ENCODE data around the gene BIVM. TPM values are rescaled to one million over a fixed set of nuclear protein-coding genes. Genes with fewer than 3 reads are reported as not detected.

The BIVM gene
- total RNA-seq, 2 experiments from 2014 or later, result 3.4 to 4.3 TPM

- peaks cover 87% of the 10 kb centered on the region for H3K36me3 ChIP-seq (ENCODE audit: insufficient read depth, low read length)
- Mint-ChIP-seq H3K27me3 (no peaks in the 10 kb centered on the region), H3K4me3 (no peak overlapping the region), H3K4me1 (ENCODE audit: low read depth) (peaks cover 24% of the 10 kb centered on the region), H3K9me3 (no peaks in the 10 kb centered on the region), H3K27ac (peak overlapping the region; percentile 47), H3K36me3 (ENCODE audit: low read depth) (peaks cover 93% of the 10 kb centered on the region)
- no peaks in the 10 kb centered on the region for H3K27me3 ChIP-seq (ENCODE audit: control insufficient read depth in 1 of 2, insufficient read depth in 2 of 2, low read length in 2 of 2)
- CTCF ChIA-PET, result interaction anchor here (0.6 to 1.7 kb wide), 10 partner anchors 9 to 280 kb away, joined by 3 to 9 read pairs (median 4); partner anchors contain the start of gene ERCC5
- intact Hi-C loops (cut with DNase I, micrococcal nuclease), result no loop called here
- H3K9me3 ChIP-seq (ENCODE audit: control insufficient read depth in 1 of 2, insufficient read depth in 1 of 2, low read length in 2 of 2), result no peaks in the 10 kb centered on the region
- POLR2A ChIA-PET, result interaction anchor here (1.2 to 1.3 kb wide), 3 partner anchors 25 to 279 kb away, joined by 3 to 8 read pairs (median 4); partner anchors contain the start of genes ERCC5 and TEX30
- no peak overlapping the region for H3K4me3 ChIP-seq (ENCODE audit: low read length)
- peaks cover 12% of the 10 kb centered on the region for H3K4me1 ChIP-seq (ENCODE audit: insufficient read depth, low read length)
- ATAC-seq (ENCODE audit: poor library complexity) (peak; percentile 84), DNase-seq (peak; percentile 9 to 72 (median 30))
- no peak overlapping the region for H3K27ac ChIP-seq (ENCODE audit: low read depth in 1 of 2, low read length in 2 of 2)
- TF ChIP-seq CTCF (IDR thresholded peaks at IDR 0.05), result peak; percentile 80
Observed at GRCh38 chr13:102870677-102871415, 71.9 kb downstream of the BIVM start.

GRCh38 chr13:102872131-102872530, 73.2 kb downstream of the BIVM start:
- ATAC-seq (ENCODE audit: poor library complexity), result no peak
- H3K36me3 ChIP-seq (ENCODE audit: insufficient read depth, low read length), result peaks cover 87% of the 10 kb centered on the region
- Mint-ChIP-seq H3K4me1 (ENCODE audit: low read depth) (peaks cover 24% of the 10 kb centered on the region), H3K36me3 (ENCODE audit: low read depth) (peaks cover 93% of the 10 kb centered on the region), H3K9me3 (no peaks in the 10 kb centered on the region), H3K27ac (no peak overlapping the region), H3K4me3 (no peak overlapping the region), H3K27me3 (no peaks in the 10 kb centered on the region)
- ChIA-PET CTCF (no interaction called here), POLR2A (no interaction called here)
- no peak overlapping the region for H3K4me3 ChIP-seq (ENCODE audit: low read length)
- H3K4me1 ChIP-seq (ENCODE audit: insufficient read depth, low read length), result peaks cover 12% of the 10 kb centered on the region
- no peaks in the 10 kb centered on the region for H3K27me3 ChIP-seq (ENCODE audit: control insufficient read depth in 1 of 2, insufficient read depth in 2 of 2, low read length in 2 of 2)
- TF ChIP-seq CTCF (IDR thresholded peaks at IDR 0.05), result no peak
- intact Hi-C loops (cut with DNase I, micrococcal nuclease), result no loop called here
- no peaks in the 10 kb centered on the region for H3K9me3 ChIP-seq (ENCODE audit: control insufficient read depth in 1 of 2, insufficient read depth in 1 of 2, low read length in 2 of 2)
- no peak overlapping the region for H3K27ac ChIP-seq (ENCODE audit: low read depth in 1 of 2, low read length in 2 of 2)
- no peak for DNase-seq

DNA sequence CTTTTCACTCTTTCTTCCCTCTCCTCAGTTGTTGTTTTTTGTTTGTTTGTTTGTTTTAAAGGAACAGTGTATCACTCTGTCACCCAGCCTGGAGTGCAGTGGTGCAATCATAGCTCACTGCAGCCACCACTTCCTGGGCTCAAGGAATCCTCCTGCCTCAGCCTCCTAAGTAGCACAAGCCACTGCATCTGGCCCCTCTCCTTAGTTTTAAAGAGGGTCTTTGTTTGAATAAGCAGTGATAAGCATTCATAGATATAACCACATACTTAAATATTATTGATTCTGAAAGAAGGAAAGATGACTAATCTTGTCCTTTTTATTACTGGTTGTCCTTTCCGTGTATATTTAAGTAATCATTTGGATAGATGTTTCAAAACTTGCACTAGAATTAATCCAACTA, 73.6 kb downstream of the BIVM start:
- intact Hi-C loops (cut with DNase I, micrococcal nuclease), result no loop called here
- Histone ChIP-seq H3K9me3 (ENCODE audit: control insufficient read depth in 1 of 2, insufficient read depth in 1 of 2, low read length in 2 of 2) (no peaks in the 10 kb centered on the region), H3K27me3 (ENCODE audit: control insufficient read depth in 1 of 2, insufficient read depth in 2 of 2, low read length in 2 of 2) (no peaks in the 10 kb centered on the region), H3K36me3 (ENCODE audit: insufficient read depth, low read length) (peaks cover 87% of the 10 kb centered on the region), H3K27ac (ENCODE audit: low read depth in 1 of 2, low read length in 2 of 2) (no peak overlapping the region), H3K4me3 (ENCODE audit: low read length) (no peak overlapping the region), H3K4me1 (ENCODE audit: insufficient read depth, low read length) (peaks cover 12% of the 10 kb centered on the region)
- ATAC-seq (ENCODE audit: poor library complexity) (no peak), DNase-seq (no peak)
- Mint-ChIP-seq H3K27ac (no peak overlapping the region), H3K4me3 (no peak overlapping the region), H3K27me3 (no peaks in the 10 kb centered on the region), H3K36me3 (ENCODE audit: low read depth) (peaks cover 93% of the 10 kb centered on the region), H3K9me3 (no peaks in the 10 kb centered on the region), H3K4me1 (ENCODE audit: low read depth) (peaks cover 22% of the 10 kb centered on the region)
- ChIA-PET POLR2A (no interaction called here), CTCF (no interaction called here)
- no peak for TF ChIP-seq CTCF (IDR thresholded peaks at IDR 0.05)
